A549 (cell line): ENCODE measurements around the gene ATP2C1. TPM values are rescaled to one million over a fixed set of nuclear protein-coding genes. Genes with fewer than 3 reads are reported as not detected.

ENCODE experiments used
- ATAC-seq, 2 experiments: fragments of 200-7000 bp in 1 of 2; fragments of >200 bp in 1 of 2; cut with Nextera tagmentation in 1 of 2; cut with Tn5 transposase in 1 of 2; 3 replicates each; pipeline versions ENCODE4 v1.8.0 to v1.9.1; 2018 to 2020; ENCODE audit warnings: mild to moderate bottlenecking in 1 of 2, moderate library complexity in 1 of 2
- CTCF ChIA-PET: fragments of 300-600 bp; sonication (Branson Sonifier 250); formaldehyde crosslinking; extraction: SDS; loops from one replicate; lab custom pipeline; 2021; ENCODE audit warnings: antibody characterized with exemption, inconsistent platforms; lab: Yijun Ruan, JAX
- POLR2A ChIA-PET: fragments of 350-600 bp; formaldehyde crosslinking; extraction: SDS; loops from one replicate; lab custom pipeline; 2021; ENCODE audit warnings: antibody characterized with exemption, inconsistent platforms; lab: Yijun Ruan, JAX
- DNase-seq, 2 experiments: peaks; one replicate each; pipeline versions ENCODE4 v3.0.0 to v3.0.0-alpha.2; 2011 to 2016; ENCODE audit warnings: low read depth in 1 of 2, low spot score in 1 of 2
- FAIRE-seq: peaks from 2 replicates; lab custom pipeline; 2011; peaks lifted over from hg19 to GRCh38; lab: Jason Lieb, UNC
- H3K27ac ChIP-seq, 2 experiments: fragments of >200 bp; sonication (Bioruptor Twin); formaldehyde crosslinking; 3 replicates each; pipeline ENCODE4 v1.5.1; 2016 to 2017
- H3K4me1 ChIP-seq: fragments of >200 bp; sonication (Bioruptor Twin); formaldehyde crosslinking; 3 replicates; pipeline ENCODE4 v1.6.1; 2016
- H3K4me2 ChIP-seq: fragments of >200 bp; sonication (Bioruptor Twin); formaldehyde crosslinking; 3 replicates; pipeline ENCODE4 v1.6.1; 2016
- H3K4me3 ChIP-seq: fragments of >200 bp; sonication (Bioruptor Twin); formaldehyde crosslinking; 3 replicates; pipeline ENCODE4 v1.5.1; 2016
- H3K9me3 ChIP-seq: fragments of >200 bp; sonication (Bioruptor Twin); formaldehyde crosslinking; 3 replicates; pipeline ENCODE4 v1.6.1; 2016
- BCL3 ChIP-seq: fragments of >200 bp; sonication (Bioruptor Twin); formaldehyde crosslinking; IDR thresholded peaks from 3 replicates; pipeline ENCODE4 v1.6.1; 2016
- BHLHE40 ChIP-seq: IDR thresholded peaks from 2 replicates; pipeline ENCODE4 v1.6.1; 2012; ENCODE audit warnings: low read depth, low read length, inconsistent platforms
- CBX8 ChIP-seq: fragments of 200-600 bp; sonication (generic); IDR thresholded peaks from 2 replicates; pipeline ENCODE4 v1.6.1; 2016
- CHD4 ChIP-seq: fragments of 200-600 bp; sonication (generic); IDR thresholded peaks from 2 replicates; pipeline ENCODE4 v1.6.1; 2016; ENCODE audit warnings: antibody characterized with exemption, mild to moderate bottlenecking, borderline replicate concordance
- E2F6 ChIP-seq: IDR thresholded peaks from 2 replicates; pipeline ENCODE4 v1.6.1; 2012; ENCODE audit warnings: low read depth, borderline replicate concordance
- EHF ChIP-seq: fragments of 250-450 bp; sonication (Bioruptor Pico); IDR thresholded peaks from 2 replicates; pipeline ENCODE4 v1.5.0; 2020; ENCODE audit warnings: mild to moderate bottlenecking
- ELK1 ChIP-seq: fragments of 150-350 bp; IDR thresholded peaks from 2 replicates; pipeline ENCODE4 v1.6.1; 2014; ENCODE audit warnings: low read depth, mild to moderate bottlenecking, low read length
- ESRRA ChIP-seq: fragments of 150-350 bp; IDR thresholded peaks from 2 replicates; pipeline ENCODE4 v1.6.1; 2014; ENCODE audit warnings: mild to moderate bottlenecking, low read length, borderline replicate concordance
- FOSL2 ChIP-seq, 2 experiments: fragments of 450-650 bp in 1 of 2; fragments of >200 bp in 1 of 2; sonication (Bioruptor Twin) in 1 of 2; formaldehyde crosslinking; IDR thresholded peaks; 2 replicates each; pipeline versions ENCODE4 v1.5.0 to v1.6.1; 2016 to 2020; ENCODE audit warnings: mild to moderate bottlenecking in 1 of 2, moderate library complexity in 1 of 2
- FOXS1 ChIP-seq: fragments of 250-450 bp; sonication (Bioruptor Pico); IDR thresholded peaks from 2 replicates; pipeline ENCODE4 v1.5.0; 2020; ENCODE audit warnings: mild to moderate bottlenecking, moderate library complexity
- GATA3 ChIP-seq: IDR thresholded peaks from 2 replicates; pipeline ENCODE4 v1.6.1; 2012; ENCODE audit warnings: borderline replicate concordance
- HEYL ChIP-seq: fragments of 250-450 bp; sonication (Bioruptor Pico); IDR thresholded peaks from 2 replicates; pipeline ENCODE4 v1.8.0; 2021; ENCODE audit warnings: mild to moderate bottlenecking, moderate library complexity
- JUNB ChIP-seq: fragments of >200 bp; sonication (Bioruptor Twin); formaldehyde crosslinking; IDR thresholded peaks from 2 replicates; pipeline ENCODE4 v1.6.1; 2016
- MAFK ChIP-seq: fragments of 450-650 bp; IDR thresholded peaks from 2 replicates; pipeline ENCODE4 v1.6.1; 2014; ENCODE audit not compliant: partially characterized antibody
- MAX ChIP-seq: IDR thresholded peaks from 2 replicates; pipeline ENCODE4 v1.6.1; 2012
- PBX3 ChIP-seq: IDR thresholded peaks from 2 replicates; pipeline ENCODE4 v1.6.1; 2012
- PHF8 ChIP-seq: fragments of 200-600 bp; sonication (generic); IDR thresholded peaks from 2 replicates; pipeline ENCODE4 v1.6.1; 2016; ENCODE audit warnings: low read depth, mild to moderate bottlenecking, antibody characterized with exemption, moderate library complexity, borderline replicate concordance
- POLR2A ChIP-seq: IDR thresholded peaks from 2 replicates; pipeline ENCODE4 v1.6.1; 2012; ENCODE audit warnings: mild to moderate bottlenecking, low read length
- POLR2AphosphoS2 ChIP-seq: conservative IDR thresholded peaks from 2 replicates; pipeline ENCODE4 v1.6.1; 2012; ENCODE audit warnings: low read length, improper control_type of control experiment, inconsistent platforms
- RAD21 ChIP-seq, 2 experiments: fragments of >200 bp in 1 of 2; sonication (Bioruptor Twin) in 1 of 2; formaldehyde crosslinking in 1 of 2; IDR thresholded peaks in 1 of 2; conservative IDR thresholded peaks in 1 of 2; 2 replicates in 1 of 2; 3 replicates in 1 of 2; pipeline ENCODE4 v1.6.1; 2012 to 2018; ENCODE audit warnings: inconsistent platforms in 1 of 2
- RCOR1 ChIP-seq: fragments of 150-350 bp; IDR thresholded peaks from 2 replicates; pipeline ENCODE4 v1.6.1; 2014; ENCODE audit warnings: antibody characterized with exemption, low read length, low read depth
- SMC3 ChIP-seq: fragments of >200 bp; sonication (Bioruptor Twin); formaldehyde crosslinking; IDR thresholded peaks from 3 replicates; pipeline ENCODE4 v1.6.1; 2018; ENCODE audit warnings: inconsistent platforms
- TFCP2L1 ChIP-seq: fragments of 250-450 bp; sonication (Bioruptor Pico); IDR thresholded peaks from 2 replicates; pipeline ENCODE4 v1.5.0; 2021; ENCODE audit warnings: mild to moderate bottlenecking
- TP53 ChIP-seq: fragments of 250-450 bp; sonication (Bioruptor Pico); IDR thresholded peaks from 2 replicates; pipeline ENCODE4 v1.5.0; 2021; ENCODE audit warnings: mild to moderate bottlenecking, moderate library complexity
- ZFP36 ChIP-seq: fragments of 450-650 bp; IDR thresholded peaks from 2 replicates; pipeline ENCODE4 v1.6.1; 2014; ENCODE audit warnings: borderline replicate concordance; ENCODE audit not compliant: partially characterized antibody
- WGBS: methylation state at CpG from one replicate; pipeline ENCODE4 v1.1.6; 2017; ENCODE audit errors: missing lambda C conversion rate; 5-methylcytosine and 5-hydroxymethylcytosine counted together
- polyA plus RNA-seq, 4 experiments: library from polyadenylated mRNA; depleted of rRNA in 3 of 4; stranded (reverse); fragments of >200 nt; fragmentation: RNase III in 1 of 4; extraction: RNeasy Plus Mini Kit Qiagen cat#74134 plus additional on column Dnase treatment in 1 of 4; gene quantifications; 2 replicates in 3 of 4; 3 replicates in 1 of 4; pipeline ENCODE4 v1.2.3, GENCODE V29; 2011 to 2017

The ATP2C1 gene
- polyA plus RNA-seq, 2 of the 4 experiments (the other 2 are of a cell fraction), result 48.1 to 74.3 TPM

GRCh38 chr3:130918328-130918727 lies 24.4 kb downstream of the ATP2C1 start:
- H3K4me2 ChIP-seq, result no peak overlapping the region
- ChIA-PET CTCF (no interaction called here), POLR2A (no interaction called here)

GRCh38 chr3:130925628-130926027 lies 31.7 kb downstream of the ATP2C1 start:
- CTCF ChIA-PET, result no interaction called here
- Histone ChIP-seq H3K9me3 (peaks cover 3% of the 10 kb centered on the region; the same call in 1 of the 3 replicates), H3K4me2 (peak overlapping the region; percentile 49), H3K27ac (peak overlapping the region; percentile 59 to 64; a peak in 4 of 6 replicates), H3K4me3 (no peak overlapping the region), H3K4me1 (peaks cover 21% of the 10 kb centered on the region)
- FAIRE-seq, result no peak
- WGBS, result 53% methylated on average over 2 of the region's 3 CpGs
- ATAC-seq, result no peak
- POLR2A ChIA-PET, result interaction anchor here (1.1 kb wide), 1 partner anchor 32 kb away, joined by 4 read pairs; the partner anchor contains the start of gene ATP2C1
- DNase-seq, result peak in 1 of 2 experiments; percentile 28
- TF ChIP-seq PBX3 (no peak), TP53 (CRISPR knock-in tag) (no peak), HEYL (no peak), POLR2A (no peak), ZFP36 (no peak), SMC3 (no peak), ELK1 (no peak), PHF8 (no peak), ESRRA (no peak), BHLHE40 (no peak), CBX8 (no peak), MAFK (no peak), EHF (CRISPR knock-in tag) (no peak), E2F6 (no peak), MAX (no peak), TFCP2L1 (no peak), GATA3 (no peak), BCL3 (no peak), FOXS1 (CRISPR knock-in tag) (no peak), RCOR1 (no peak)

More at GRCh38 chr3:130918328-130918727, 24.4 kb downstream of the ATP2C1 start:
- ATAC-seq (no peak), DNase-seq (no peak), FAIRE-seq (no peak)
- TF ChIP-seq HEYL, result no peak
- TF ChIP-seq JUNB, result no peak
- no peak for TF ChIP-seq POLR2AphosphoS2
- no peak for TF ChIP-seq FOSL2 (IDR thresholded peaks at IDR 0.05)
- TF ChIP-seq FOSL2 (CRISPR knock-in tag; IDR thresholded peaks at IDR 0.05), result no peak
- TF ChIP-seq CHD4, result no peak
- no peak for TF ChIP-seq RAD21 (conservative IDR thresholded peaks at IDR 0.05 in 1 of 2, IDR thresholded peaks at IDR 0.05 in 1 of 2)
- Histone ChIP-seq H3K27ac (no peak overlapping the region), H3K4me1 (no peaks in the 10 kb centered on the region), H3K4me3 (no peak overlapping the region), H3K9me3 (no peaks in the 10 kb centered on the region; the same call in 2 of the 3 replicates)
- WGBS, result 91% methylated on average over 7 of the region's 7 CpGs
